ENCODE results near the gene NR1H2.
A peak's percentile ranks its signal among the peaks of the same experiment; 100 is the strongest.

The NR1H2 gene

GRCh38 chr19:50406156-50406820 is 30.0 kb downstream of the NR1H2 start:
- DNase-seq: no peak

GRCh38 chr19:50406829-50407228 is 30.6 kb downstream of the NR1H2 start:
- no peak for DNase-seq

DNA sequence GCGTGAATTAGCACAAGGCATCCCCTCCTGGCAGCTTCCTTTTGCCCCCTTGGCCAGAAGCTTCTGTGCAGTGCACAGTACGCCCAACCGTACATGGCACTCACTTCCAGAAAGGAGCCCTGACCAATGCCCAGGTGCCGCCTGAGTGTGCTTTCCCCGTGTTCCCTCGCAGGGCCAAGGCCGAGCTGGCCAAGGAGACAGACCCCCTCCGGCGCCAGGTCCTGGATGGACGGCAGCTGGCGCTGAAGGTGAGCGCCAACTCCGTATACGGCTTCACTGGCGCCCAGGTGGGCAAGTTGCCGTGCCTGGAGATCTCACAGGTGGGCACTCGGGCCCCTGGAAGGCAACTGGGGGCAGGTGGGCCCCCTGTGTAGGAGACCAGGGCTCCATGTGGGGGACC is 33.1 kb downstream of the NR1H2 start:
- no peak for DNase-seq

DNA sequence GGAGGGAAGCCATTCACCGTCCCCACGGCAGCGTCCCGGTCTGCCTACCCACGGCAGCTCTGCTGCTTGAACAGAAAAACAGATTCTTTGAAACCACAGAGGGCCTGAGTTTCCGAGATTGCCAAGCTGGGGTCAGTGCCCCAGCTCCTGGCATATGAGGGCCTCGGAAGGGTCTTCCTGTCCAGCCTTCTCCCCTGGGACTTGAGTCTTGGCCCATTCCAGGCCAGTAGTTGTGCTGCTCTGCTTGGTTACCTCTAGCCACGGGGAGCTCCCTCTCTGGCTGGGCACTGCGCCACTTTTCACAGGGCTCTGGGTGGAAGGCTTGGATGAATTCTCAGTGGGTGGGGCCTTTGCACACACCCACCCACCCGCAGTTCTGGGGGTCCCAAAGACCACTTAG is 33.9 kb downstream of the NR1H2 start:
- DNase-seq: no peak

DNA sequence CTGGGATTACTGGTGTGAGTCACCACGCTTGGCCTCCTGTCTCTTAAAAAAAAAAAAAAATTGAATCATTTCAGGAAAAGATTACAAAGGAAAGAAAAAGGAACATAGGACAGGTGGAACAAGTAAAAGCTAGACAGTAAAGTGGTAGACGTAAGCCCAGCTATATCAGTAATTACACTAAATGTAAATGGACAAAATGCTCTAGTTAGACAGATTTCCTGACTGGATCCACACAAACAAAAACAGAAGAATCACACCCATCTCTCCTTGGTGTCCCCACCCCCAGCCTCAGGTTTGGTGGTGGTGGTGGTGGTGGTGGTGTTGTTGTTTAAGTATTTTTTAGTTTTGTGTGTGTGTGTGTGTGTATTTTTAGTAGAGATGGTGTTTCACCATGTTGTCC is 36.2 kb downstream of the NR1H2 start:
- DNase-seq: no peak

DNA sequence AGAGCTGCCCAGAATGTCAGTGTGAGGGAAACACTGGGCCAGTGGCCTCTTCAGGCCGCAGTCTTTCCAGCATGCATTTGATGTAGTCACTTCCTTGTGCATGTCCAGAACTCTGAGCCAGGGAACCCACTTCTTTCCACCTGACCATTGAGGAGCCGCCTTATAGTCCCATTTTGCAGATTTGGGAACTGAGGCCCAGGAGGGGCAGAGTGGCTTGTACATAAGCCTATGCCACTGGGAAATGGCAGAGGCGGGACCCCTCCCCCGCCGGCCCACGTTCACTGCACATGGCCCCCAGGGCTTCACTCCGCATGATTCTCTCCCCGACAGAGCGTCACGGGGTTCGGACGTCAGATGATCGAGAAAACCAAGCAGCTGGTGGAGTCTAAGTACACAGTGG is 36.8 kb downstream of the NR1H2 start:
- no peak for DNase-seq

- DNase-seq: no peak
These were observed 37.3 kb downstream of the NR1H2 start for GRCh38 chr19:50413531-50413930.

DNA sequence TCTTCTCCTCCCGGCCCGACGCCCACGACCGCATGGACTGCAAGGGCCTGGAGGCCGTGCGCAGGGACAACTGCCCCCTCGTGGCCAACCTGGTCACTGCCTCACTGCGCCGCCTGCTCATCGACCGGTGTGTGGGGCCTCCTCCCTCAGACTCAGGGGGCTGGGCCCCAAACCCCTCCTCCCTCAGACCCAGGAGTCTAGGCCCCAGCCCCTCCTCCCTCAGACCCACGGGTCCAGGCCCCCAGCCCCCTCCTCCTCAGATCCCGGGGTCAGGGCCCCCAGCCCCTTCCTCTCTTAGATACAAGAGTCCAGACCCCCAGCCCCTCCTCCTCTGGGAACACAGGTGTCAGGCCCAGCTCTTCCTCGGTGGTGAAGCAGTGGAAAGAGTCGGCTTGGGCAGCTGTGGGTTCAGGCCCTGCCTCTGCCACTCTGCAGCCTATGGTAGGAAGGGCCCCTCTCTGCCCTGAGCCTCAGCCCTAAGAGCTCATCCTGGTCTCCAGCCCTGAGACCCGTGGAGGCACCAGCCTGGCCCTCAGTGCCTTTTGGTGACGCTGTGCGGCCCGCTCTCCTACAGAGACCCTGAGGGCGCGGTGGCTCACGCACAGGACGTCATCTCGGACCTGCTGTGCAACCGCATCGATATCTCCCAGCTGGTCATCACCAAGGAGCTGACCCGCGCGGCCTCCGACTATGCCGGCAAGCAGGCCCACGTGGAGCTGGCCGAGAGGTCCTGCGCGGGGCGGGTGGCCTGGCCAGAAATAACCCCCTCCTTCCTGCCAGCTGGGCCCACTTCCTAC is 38.8 kb downstream of the NR1H2 start:
- peak; percentile 72 for DNase-seq

DNA sequence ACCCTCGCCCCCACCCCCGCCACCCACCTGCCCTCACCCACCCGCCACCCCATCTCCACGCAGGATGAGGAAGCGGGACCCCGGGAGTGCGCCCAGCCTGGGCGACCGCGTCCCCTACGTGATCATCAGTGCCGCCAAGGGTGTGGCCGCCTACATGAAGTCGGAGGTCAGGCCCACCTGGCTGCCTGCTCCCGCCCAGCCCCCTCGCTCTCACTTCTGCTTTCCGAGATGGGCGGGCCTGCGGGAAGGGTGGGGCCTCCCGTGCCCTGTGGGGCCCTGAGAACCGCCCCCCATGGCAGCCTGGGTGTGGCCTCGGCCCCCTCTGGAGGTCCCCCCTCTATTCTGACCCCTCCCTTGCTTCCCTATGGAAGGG is 39.4 kb downstream of the NR1H2 start:
- DNase-seq: no peak

DNA sequence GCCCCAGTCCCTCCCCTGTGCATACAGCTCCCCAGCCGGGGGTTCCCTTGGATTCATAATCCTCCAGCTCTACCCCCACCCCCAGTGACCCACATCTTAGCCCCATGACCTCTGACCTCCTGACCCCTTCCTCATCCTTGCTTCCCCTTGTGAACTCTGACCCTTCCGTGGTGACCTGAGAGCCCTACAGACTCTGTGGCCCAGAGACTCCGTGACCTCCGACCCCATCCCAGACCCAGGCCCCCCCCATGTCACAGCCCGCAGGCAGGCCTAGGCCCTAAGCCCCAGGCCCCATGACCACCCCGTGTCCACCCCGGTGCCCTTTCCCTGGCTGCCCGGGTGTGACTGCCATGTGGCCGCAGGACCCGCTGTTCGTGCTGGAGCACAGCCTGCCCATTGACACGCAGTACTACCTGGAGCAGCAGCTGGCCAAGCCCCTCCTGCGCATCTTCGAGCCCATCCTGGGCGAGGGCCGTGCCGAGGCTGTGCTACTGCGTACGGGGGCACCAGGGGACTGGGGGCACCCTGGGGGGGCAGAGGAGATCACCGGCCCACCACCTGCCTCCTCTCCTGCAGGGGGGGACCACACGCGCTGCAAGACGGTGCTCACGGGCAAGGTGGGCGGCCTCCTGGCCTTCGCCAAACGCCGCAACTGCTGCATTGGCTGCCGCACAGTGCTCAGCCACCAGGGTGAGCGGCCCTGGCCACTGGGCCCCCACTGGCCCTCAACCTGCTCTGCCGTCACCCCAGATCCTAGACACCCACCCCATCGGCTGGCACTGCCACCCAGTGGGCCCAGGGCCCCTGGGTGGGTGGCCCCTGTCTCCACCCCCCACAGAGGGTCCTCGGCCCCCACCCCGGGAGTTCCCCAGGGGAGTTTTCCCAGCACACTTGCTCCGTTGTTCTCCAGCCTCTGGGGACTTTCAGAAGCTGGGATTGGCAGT is 40.0 kb downstream of the NR1H2 start:
- DNase-seq: no peak

GRCh38 chr19:50417111-50418081 is 41.1 kb downstream of the NR1H2 start:
- no peak for DNase-seq

GRCh38 chr19:50418176-50419021 is 42.1 kb downstream of the NR1H2 start, which contains the start of gene SPIB:
Gene SPIB, plus strand, starts transcription at chr19:50418938. Its CDS starts 25 bp downstream, at chr19:50418963.
- no peak for DNase-seq

DNA sequence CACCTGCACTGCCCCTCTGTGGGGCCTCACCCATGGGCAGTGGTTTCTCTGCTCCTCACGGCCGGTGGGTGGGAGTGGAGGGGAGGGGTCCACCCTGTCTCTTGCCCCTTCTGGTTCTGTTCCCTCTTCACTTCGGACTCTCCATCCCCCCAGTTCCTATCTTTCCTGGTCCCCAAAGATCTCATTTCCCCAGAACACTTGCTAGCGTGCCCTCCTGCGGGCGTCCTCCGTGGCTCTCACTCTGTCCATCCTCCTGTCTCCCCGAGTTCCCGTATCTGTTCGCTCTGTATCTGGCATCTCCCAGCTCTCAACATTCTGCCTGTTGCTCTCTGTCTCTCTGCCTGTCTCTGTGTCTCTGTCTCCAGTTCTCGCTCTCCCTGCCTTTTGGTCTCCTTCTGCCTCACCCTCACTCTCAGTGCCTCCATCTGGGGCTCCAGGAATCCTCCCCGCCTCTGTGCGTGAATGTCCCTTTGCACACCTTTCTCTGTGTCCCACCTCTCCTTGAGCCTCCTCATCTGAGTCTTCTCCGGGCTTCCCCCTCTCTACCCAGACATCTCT is 42.8 kb downstream of the NR1H2 start:
- no peak for DNase-seq

DNA sequence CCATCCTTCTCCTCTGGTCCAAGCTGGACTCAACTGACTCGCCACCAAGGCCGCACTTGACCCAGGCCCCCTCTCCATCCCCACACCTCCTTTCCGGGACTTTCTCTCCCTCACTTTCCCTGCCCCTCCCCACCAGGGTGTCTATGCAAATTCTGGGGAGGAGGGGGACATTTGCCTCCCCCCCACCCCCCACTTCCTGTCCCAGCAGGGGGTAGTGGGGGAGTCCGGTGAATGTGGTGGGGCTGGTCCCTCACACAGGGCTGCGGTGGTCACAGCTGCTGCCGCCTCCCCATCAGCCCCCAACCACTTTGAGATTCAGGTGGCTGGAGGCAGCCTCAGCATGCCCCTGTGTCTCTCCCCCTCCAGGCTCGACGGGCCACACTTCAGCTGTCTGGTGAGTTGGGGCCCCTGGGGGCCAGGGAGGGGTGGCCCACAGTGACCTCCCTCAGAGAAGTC is 43.4 kb downstream of the NR1H2 start:
- no peak for DNase-seq

DNA sequence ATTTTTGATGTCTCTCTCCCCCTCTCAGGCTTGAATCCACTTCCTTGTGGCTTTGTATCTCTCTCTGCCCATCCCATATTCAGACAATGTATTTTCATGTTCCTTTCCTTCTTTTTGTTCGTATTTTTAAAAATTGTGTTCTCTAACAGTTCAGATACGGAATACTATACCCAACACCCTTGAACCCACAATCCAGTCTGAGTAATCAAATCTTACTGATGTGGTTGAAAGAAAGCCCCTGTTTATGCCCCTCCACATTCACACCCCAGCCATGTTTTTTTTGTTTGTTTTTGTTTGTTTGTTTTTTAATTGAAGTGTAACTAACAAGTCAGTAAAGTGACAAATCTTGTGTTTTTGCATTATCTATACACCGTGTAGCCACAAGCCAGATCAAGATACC is 43.9 kb downstream of the NR1H2 start:
- no peak for DNase-seq

GRCh38 chr19:50420808-50421207 is 44.6 kb downstream of the NR1H2 start:
- no peak for DNase-seq

GRCh38 chr19:50422397-50423278 is 46.4 kb downstream of the NR1H2 start:
- DNase-seq: no peak

DNA sequence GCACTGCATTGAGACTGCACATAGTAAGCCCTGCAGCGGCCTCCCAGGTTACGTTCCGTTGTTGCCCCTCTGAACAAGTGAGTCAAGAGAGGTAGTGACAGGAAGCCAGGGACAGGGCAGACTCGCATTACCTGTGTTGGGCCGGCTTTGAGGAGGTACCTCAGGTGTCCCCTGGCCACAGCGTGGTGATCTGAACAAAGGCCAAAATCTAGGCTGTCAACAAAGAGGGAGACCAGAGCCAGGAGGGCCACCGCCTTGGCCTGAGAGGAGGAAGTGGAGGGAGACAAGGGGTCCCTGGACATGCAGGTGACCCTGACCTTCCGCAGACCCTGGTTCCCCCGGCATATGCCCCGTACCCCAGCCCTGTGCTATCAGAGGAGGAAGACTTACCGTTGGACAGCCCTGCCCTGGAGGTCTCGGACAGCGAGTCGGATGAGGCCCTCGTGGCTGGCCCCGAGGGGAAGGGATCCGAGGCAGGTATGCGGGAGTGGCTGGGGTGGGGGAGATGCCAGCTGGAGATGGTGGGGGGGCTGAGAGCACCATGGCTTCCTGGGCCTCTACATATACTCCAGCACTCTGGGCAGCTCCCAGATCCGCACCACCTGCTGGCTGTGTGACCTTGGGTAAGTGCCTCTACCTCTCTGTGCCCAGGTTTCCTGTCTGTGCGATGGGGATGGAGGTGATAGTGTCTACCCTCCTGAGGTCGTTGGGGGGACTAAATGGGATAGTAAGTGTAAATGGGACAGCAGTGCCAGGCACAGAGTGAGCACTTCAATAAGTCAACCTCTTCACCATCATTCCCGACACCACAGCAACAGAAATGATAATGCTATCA is 47.2 kb downstream of the NR1H2 start:
- DNase-seq: no peak

DNA sequence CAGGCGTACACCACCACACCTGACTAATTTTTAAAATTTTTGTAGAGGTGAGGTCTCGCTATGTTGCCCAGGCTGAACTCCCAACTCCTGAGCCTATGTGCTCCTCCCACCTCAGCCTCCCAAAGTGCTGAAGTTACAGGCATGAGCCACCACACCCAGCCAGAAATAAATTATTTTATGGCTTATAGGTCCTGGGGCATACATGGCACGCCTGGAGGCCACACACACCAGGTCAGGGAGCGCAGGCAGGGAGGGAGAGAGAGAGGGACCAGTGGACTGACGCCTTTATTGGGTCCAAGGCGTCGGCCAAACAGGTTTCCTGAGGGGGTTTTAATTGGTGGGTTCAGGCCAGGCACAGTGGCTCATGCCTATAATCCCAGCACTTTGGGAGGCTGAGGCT is 49.3 kb downstream of the NR1H2 start:
- DNase-seq: no peak
